22Rv1 (cell line): ENCODE data around the gene PKIG.

Experiments
- ZFX ChIP-seq: fragments of 450-650 bp; IDR thresholded peaks from 2 replicates; pipeline ENCODE4 v1.6.1; 2017; ENCODE audit warnings: antibody characterized with exemption, borderline replicate concordance
- TF ChIP-seq, protein P1 (sequence below): fragments of 450-650 bp; IDR thresholded peaks from 2 replicates; pipeline ENCODE4 v1.5.1; 2017; ENCODE audit warnings: mild to moderate bottlenecking

DNA sequence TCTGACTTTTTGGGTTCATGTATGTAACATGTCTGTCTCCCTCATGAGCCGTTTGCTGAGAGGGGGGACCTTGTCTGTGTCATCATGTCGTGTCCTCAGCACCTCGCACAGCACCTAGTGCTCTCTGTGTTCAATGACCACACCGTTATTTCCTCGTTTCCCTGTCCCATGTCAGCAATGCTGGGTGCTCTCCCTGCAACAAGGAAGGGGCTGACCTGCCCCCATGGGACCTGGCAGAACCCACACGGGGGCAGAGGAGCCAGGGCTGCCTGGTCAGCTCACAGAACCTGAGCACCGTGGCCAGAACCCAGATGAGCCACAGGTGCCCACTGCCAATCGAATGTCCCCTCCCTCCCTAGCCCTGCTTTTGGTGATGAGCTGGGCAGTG, 61.8 kb downstream of the PKIG start:
- TF ChIP-seq, protein P1, sequence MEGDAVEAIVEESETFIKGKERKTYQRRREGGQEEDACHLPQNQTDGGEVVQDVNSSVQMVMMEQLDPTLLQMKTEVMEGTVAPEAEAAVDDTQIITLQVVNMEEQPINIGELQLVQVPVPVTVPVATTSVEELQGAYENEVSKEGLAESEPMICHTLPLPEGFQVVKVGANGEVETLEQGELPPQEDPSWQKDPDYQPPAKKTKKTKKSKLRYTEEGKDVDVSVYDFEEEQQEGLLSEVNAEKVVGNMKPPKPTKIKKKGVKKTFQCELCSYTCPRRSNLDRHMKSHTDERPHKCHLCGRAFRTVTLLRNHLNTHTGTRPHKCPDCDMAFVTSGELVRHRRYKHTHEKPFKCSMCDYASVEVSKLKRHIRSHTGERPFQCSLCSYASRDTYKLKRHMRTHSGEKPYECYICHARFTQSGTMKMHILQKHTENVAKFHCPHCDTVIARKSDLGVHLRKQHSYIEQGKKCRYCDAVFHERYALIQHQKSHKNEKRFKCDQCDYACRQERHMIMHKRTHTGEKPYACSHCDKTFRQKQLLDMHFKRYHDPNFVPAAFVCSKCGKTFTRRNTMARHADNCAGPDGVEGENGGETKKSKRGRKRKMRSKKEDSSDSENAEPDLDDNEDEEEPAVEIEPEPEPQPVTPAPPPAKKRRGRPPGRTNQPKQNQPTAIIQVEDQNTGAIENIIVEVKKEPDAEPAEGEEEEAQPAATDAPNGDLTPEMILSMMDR = no peak
- no peak for TF ChIP-seq ZFX
